Activated CD8-positive, alpha-beta memory T cell treated with anti-CD3 and anti-CD28 coated beads, Interleukin-2, amount 50 U/mL, for 24 hours (primary cell): Measurements from ENCODE around the gene UFSP1.
A peak's percentile ranks its signal among the peaks of the same experiment; 100 is the strongest.

Source experiments
- DNase-seq: peaks from one replicate; pipeline ENCODE4 v3.0.0-alpha.2; 2020; ENCODE audit errors: extremely low read depth

UFSP1 gene

GRCh38 chr7:100882201-100882600, 7.3 kb downstream of the UFSP1 start:
- DNase-seq, result no peak

- DNase-seq, result no peak
These were observed 8.4 kb downstream of the UFSP1 start for GRCh38 chr7:100881136-100881535.

- DNase-seq, result no peak
These were observed 8.9 kb downstream of the UFSP1 start for GRCh38 chr7:100880645-100881044.

- DNase-seq, result no peak
These were observed 9.7 kb downstream of the UFSP1 start for GRCh38 chr7:100879685-100880261.

- no peak for DNase-seq
These were observed 10.8 kb downstream of the UFSP1 start for GRCh38 chr7:100878685-100879084.

GRCh38 chr7:100878013-100878412, 11.5 kb downstream of the UFSP1 start:
- no peak for DNase-seq

GRCh38 chr7:100875356-100875751, 14.2 kb downstream of the UFSP1 start:
- DNase-seq, result no peak

- peak; percentile 94 for DNase-seq
These were observed 14.7 kb downstream of the UFSP1 start, which contains the start of gene SRRT for GRCh38 chr7:100874577-100875355. Gene SRRT, plus strand, starts transcription at chr7:100875103. Its CDS starts 488 bp downstream, at chr7:100875591.

GRCh38 chr7:100874300-100874576, 15.3 kb downstream of the UFSP1 start:
- DNase-seq, result no peak

- DNase-seq, result no peak
These were observed 15.8 kb downstream of the UFSP1 start for GRCh38 chr7:100873599-100874299.

- no peak for DNase-seq
These were observed 21.6 kb downstream of the UFSP1 start for GRCh38 chr7:100867776-100868485.

- DNase-seq, result no peak
These were observed 22.3 kb downstream of the UFSP1 start, which contains the start of gene TRIP6 for GRCh38 chr7:100867040-100867775. Gene TRIP6, plus strand, starts transcription at chr7:100867387. Its CDS starts 111 bp downstream, at chr7:100867498.

- DNase-seq, result no peak
These were observed 22.8 kb downstream of the UFSP1 start for GRCh38 chr7:100866729-100867039.

GRCh38 chr7:100865938-100866728, 23.4 kb downstream of the UFSP1 start:
- no peak for DNase-seq

GRCh38 chr7:100865372-100865911, 24.1 kb downstream of the UFSP1 start:
- no peak for DNase-seq

GRCh38 chr7:100864263-100864845, 25.2 kb downstream of the UFSP1 start:
- DNase-seq, result no peak

GRCh38 chr7:100863406-100863950, 26.0 kb downstream of the UFSP1 start:
- no peak for DNase-seq

- DNase-seq, result no peak
These were observed 27.9 kb downstream of the UFSP1 start for GRCh38 chr7:100861616-100861985.

GRCh38 chr7:100860702-100861615, 28.6 kb downstream of the UFSP1 start:
- DNase-seq, result no peak
